Measurements from ENCODE around the gene PRDM11. TPM values are rescaled to one million over a fixed set of nuclear protein-coding genes. Genes with fewer than 3 reads are reported as not detected.

Gene PRDM11
- total RNA-seq, 1 experiment from 2014 or later: 2.7 TPM

GRCh38 chr11:45157247-45158209, 11.1 kb downstream of the PRDM11 start:
- DNase-seq (ENCODE audit: low read depth): no peak

GRCh38 chr11:45158210-45158731, 11.8 kb downstream of the PRDM11 start:
- DNase-seq (ENCODE audit: low read depth): no peak

- no peak for DNase-seq (ENCODE audit: low read depth)
Observed at GRCh38 chr11:45158891-45159605, 12.6 kb downstream of the PRDM11 start.

- no peak for DNase-seq (ENCODE audit: low read depth)
Observed at GRCh38 chr11:45159781-45160365, 13.4 kb downstream of the PRDM11 start.

GRCh38 chr11:45161252-45162063, 15.0 kb downstream of the PRDM11 start:
- no peak for DNase-seq (ENCODE audit: low read depth)

GRCh38 chr11:45162064-45162375, 15.6 kb downstream of the PRDM11 start:
- DNase-seq (ENCODE audit: low read depth): no peak

- no peak for DNase-seq (ENCODE audit: low read depth)
Observed at GRCh38 chr11:45162916-45163879, 16.8 kb downstream of the PRDM11 start.

GRCh38 chr11:45163956-45164575, 17.6 kb downstream of the PRDM11 start:
- peak; percentile 72 for DNase-seq (ENCODE audit: low read depth)

GRCh38 chr11:45165386-45165785, 18.9 kb downstream of the PRDM11 start:
- DNase-seq (ENCODE audit: low read depth): no peak

- DNase-seq (ENCODE audit: low read depth): no peak
Observed at GRCh38 chr11:45165806-45166603, 19.6 kb downstream of the PRDM11 start.

- no peak for DNase-seq (ENCODE audit: low read depth)
Observed at GRCh38 chr11:45166604-45166897, 20.1 kb downstream of the PRDM11 start.

GRCh38 chr11:45167283-45167682, 20.8 kb downstream of the PRDM11 start:
- no peak for DNase-seq (ENCODE audit: low read depth)

- DNase-seq (ENCODE audit: low read depth): no peak
Observed at GRCh38 chr11:45168366-45169130, 22.1 kb downstream of the PRDM11 start.

GRCh38 chr11:45169310-45170072, 23.1 kb downstream of the PRDM11 start:
- DNase-seq (ENCODE audit: low read depth): peak; percentile 48

- DNase-seq (ENCODE audit: low read depth): no peak
Observed at GRCh38 chr11:45170484-45170883, 24.0 kb downstream of the PRDM11 start.

GRCh38 chr11:45171550-45171949, 25.1 kb downstream of the PRDM11 start:
- no peak for DNase-seq (ENCODE audit: low read depth)

GRCh38 chr11:45173064-45173463, 26.6 kb downstream of the PRDM11 start:
- no peak for DNase-seq (ENCODE audit: low read depth)

Measured in Daoy (cell line).